SK-N-SH (cell line): ENCODE measurements around the gene MAMSTR.

ENCODE experiments used
- FOXM1 ChIP-seq: IDR thresholded peaks from 2 replicates; pipeline ENCODE4 v1.4.0; 2012; ENCODE audit warnings: low read depth, mild to moderate bottlenecking
- IRF3 ChIP-seq: fragments of 150-350 bp; IDR thresholded peaks from 2 replicates; pipeline ENCODE4 v1.6.1; 2016; ENCODE audit warnings: mild to moderate bottlenecking, low read depth, low read length
- TCF12 ChIP-seq: IDR thresholded peaks from 2 replicates; pipeline ENCODE4 v1.4.0; 2012
- TF ChIP-seq, protein P1 (sequence below): fragments of 200-600 bp; sonication (generic); IDR thresholded peaks from 2 replicates; pipeline ENCODE4 v1.6.1; 2017; ENCODE audit warnings: antibody characterized with exemption, mild to moderate bottlenecking, moderate library complexity

GRCh38 chr19:48673436-48674100 lies 46.0 kb downstream of the MAMSTR start:
- TF ChIP-seq IRF3 (no peak), FOXM1 (no peak), TCF12 (no peak)
- TF ChIP-seq, protein P1, sequence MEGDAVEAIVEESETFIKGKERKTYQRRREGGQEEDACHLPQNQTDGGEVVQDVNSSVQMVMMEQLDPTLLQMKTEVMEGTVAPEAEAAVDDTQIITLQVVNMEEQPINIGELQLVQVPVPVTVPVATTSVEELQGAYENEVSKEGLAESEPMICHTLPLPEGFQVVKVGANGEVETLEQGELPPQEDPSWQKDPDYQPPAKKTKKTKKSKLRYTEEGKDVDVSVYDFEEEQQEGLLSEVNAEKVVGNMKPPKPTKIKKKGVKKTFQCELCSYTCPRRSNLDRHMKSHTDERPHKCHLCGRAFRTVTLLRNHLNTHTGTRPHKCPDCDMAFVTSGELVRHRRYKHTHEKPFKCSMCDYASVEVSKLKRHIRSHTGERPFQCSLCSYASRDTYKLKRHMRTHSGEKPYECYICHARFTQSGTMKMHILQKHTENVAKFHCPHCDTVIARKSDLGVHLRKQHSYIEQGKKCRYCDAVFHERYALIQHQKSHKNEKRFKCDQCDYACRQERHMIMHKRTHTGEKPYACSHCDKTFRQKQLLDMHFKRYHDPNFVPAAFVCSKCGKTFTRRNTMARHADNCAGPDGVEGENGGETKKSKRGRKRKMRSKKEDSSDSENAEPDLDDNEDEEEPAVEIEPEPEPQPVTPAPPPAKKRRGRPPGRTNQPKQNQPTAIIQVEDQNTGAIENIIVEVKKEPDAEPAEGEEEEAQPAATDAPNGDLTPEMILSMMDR, result no peak
